Glutamatergic neuron (in vitro differentiated cells): ENCODE measurements around the gene ACP7. TPM values are rescaled to one million over a fixed set of nuclear protein-coding genes. Genes with fewer than 3 reads are reported as not detected.

ENCODE experiments used
- DNase-seq: peaks from one replicate; pipeline ENCODE4 v3.0.0; 2022
- H3K27ac Mint-ChIP-seq: one replicate; pipeline ENCODE4 v1.8.0; 2020; ENCODE audit warnings: mild to moderate bottlenecking, mixed read lengths, inconsistent platforms; ENCODE audit not compliant: unreplicated experiment
- H3K27me3 Mint-ChIP-seq: one replicate; pipeline ENCODE4 v1.8.0; 2020; ENCODE audit warnings: mild to moderate bottlenecking, moderate library complexity, mixed read lengths, inconsistent platforms; ENCODE audit not compliant: unreplicated experiment
- H3K36me3 Mint-ChIP-seq: one replicate; pipeline ENCODE4 v1.8.0; 2020; ENCODE audit warnings: mild to moderate bottlenecking, mixed read lengths, inconsistent platforms; ENCODE audit not compliant: unreplicated experiment
- H3K4me1 Mint-ChIP-seq: one replicate; pipeline ENCODE4 v1.8.0; 2020; ENCODE audit warnings: mild to moderate bottlenecking, low read depth, mixed read lengths, inconsistent platforms; ENCODE audit not compliant: unreplicated experiment
- H3K4me3 Mint-ChIP-seq: one replicate; pipeline ENCODE4 v1.8.0; 2020; ENCODE audit warnings: mild to moderate bottlenecking, mixed read lengths, inconsistent platforms; ENCODE audit not compliant: unreplicated experiment
- H3K9me3 Mint-ChIP-seq: one replicate; pipeline ENCODE4 v1.8.0; 2020; ENCODE audit warnings: mild to moderate bottlenecking, moderate library complexity, mixed read lengths, inconsistent platforms; ENCODE audit not compliant: unreplicated experiment
- CTCF ChIP-seq: fragments of 200-600 bp; sonication (generic); IDR thresholded peaks from one replicate; pipeline ENCODE4 v1.5.0; 2021; ENCODE audit not compliant: partially characterized antibody, unreplicated experiment
- long read RNA-seq: library from polyadenylated mRNA; unstranded; transcript quantifications from one replicate; pipeline ENCODE4 v2.0.0, GENCODE V29; 2020; ENCODE audit not compliant: unreplicated experiment
- total RNA-seq: library from RNA; stranded (reverse); fragmentation: NEBNext Ultra II Directional; extraction: Animal tissue kit (Norgen Biotek cat#: 25700); gene quantifications from one replicate; pipeline ENCODE4 v1.2.1, GENCODE V29; 2021; ENCODE audit not compliant: unreplicated experiment

Gene ACP7, protein sequence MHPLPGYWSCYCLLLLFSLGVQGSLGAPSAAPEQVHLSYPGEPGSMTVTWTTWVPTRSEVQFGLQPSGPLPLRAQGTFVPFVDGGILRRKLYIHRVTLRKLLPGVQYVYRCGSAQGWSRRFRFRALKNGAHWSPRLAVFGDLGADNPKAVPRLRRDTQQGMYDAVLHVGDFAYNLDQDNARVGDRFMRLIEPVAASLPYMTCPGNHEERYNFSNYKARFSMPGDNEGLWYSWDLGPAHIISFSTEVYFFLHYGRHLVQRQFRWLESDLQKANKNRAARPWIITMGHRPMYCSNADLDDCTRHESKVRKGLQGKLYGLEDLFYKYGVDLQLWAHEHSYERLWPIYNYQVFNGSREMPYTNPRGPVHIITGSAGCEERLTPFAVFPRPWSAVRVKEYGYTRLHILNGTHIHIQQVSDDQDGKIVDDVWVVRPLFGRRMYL
- total RNA-seq, result not detected
- long read RNA-seq, result 0 reads

DNA sequence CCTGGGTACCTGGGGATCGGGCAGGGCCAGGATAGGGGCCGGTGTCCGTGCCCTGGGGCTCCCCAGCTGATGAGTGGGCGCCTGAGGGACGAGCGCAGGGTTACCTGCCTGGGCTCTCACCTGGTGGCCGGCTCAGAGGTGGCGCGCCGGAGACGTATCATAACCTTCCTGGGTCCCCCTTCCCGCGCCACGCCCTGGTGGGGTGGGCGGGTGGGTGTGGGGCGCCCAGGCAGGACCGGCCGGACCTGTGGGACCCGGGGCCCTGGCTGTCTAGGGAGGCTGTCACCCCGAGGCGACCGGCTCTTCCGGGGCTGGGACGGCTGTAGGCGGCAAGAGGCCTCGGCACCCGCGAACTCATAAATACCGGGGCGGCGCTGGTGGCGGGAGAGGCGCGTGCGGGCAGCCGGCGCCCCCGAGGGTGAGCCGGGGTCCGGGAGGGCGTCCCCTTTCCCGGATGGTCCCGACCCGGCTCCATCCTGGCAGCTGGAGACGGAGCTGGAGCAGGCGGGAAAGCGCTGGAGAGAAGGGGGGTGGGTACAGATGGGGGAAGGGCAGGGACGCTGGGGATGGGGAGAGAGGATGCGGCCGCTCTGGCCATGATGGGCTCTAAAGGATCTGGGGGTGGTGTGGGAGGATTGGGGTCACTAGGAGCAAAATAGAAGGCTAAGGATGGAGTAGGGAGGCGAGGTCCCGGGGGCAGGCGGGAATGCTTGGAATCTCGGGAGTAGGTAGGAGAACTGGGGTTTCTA, at the start of gene ACP7:
ACP7 (plus strand) TSS at position 386 of the 749 bp plus-strand sequence. CDS start 902 bp downstream, outside the sequence.
- Mint-ChIP-seq H3K9me3 (no peaks in the 10 kb centered on the region), H3K27me3 (peaks cover 15% of the 10 kb centered on the region), H3K27ac (no peak within 1 kb of the TSS), H3K4me3 (peak within 1 kb of the TSS; percentile 77), H3K36me3 (no peaks in the 10 kb centered on the region), H3K4me1 (peaks cover 1% of the 10 kb centered on the region)
- DNase-seq, result no peak
- no peak for TF ChIP-seq CTCF

DNA sequence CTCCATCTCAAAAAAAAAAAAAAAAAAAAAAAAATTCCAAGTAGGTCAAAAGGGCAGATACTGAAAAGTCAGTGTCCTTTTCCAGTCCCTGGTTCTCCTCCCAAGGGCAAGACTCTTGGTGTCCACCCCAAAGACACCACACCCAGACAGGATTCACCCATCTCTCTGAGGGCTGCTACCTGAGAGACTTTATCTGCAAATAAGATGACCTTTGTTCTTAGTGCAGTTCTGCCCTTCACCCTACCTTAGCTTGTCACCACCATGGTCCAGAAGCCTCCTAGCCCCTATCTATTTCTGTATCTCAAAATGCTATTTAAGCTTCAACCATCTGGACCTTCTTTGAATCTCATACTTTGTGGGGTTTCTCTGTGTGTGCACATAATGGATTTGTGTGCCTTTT, 47.6 kb upstream of the ACP7 start:
- H3K27ac Mint-ChIP-seq, result no peak overlapping the region
- H3K9me3 Mint-ChIP-seq, result no peaks in the 10 kb centered on the region
- H3K36me3 Mint-ChIP-seq, result no peaks in the 10 kb centered on the region
- no peaks in the 10 kb centered on the region for H3K4me1 Mint-ChIP-seq
- no peak for DNase-seq
- H3K27me3 Mint-ChIP-seq, result peaks cover 2% of the 10 kb centered on the region
- no peak overlapping the region for H3K4me3 Mint-ChIP-seq
- no peak for TF ChIP-seq CTCF

DNA sequence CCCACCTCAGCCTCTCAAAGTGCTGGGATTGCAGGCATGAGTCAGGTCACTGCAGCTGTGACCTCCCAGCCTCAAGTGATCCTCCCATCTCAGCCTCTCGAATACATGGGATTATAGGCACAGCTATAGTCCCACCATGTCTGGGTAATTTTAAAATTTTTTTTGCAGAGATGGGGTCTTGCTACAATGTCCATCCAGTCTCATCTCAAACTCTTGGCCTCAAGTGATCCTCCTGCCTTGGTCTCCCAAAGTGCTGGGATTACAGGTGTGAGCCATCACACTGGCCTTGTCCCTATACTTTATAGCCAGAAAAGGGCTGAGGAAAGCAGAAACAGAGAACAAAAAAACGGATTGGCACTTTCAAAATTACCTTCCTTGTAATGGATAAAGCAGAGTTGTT, 47.0 kb upstream of the ACP7 start:
- no peaks in the 10 kb centered on the region for H3K36me3 Mint-ChIP-seq
- H3K27me3 Mint-ChIP-seq, result peaks cover 2% of the 10 kb centered on the region
- no peak for DNase-seq
- H3K9me3 Mint-ChIP-seq, result no peaks in the 10 kb centered on the region
- H3K4me3 Mint-ChIP-seq, result no peak overlapping the region
- H3K27ac Mint-ChIP-seq, result no peak overlapping the region
- TF ChIP-seq CTCF, result no peak
- H3K4me1 Mint-ChIP-seq, result no peaks in the 10 kb centered on the region

DNA sequence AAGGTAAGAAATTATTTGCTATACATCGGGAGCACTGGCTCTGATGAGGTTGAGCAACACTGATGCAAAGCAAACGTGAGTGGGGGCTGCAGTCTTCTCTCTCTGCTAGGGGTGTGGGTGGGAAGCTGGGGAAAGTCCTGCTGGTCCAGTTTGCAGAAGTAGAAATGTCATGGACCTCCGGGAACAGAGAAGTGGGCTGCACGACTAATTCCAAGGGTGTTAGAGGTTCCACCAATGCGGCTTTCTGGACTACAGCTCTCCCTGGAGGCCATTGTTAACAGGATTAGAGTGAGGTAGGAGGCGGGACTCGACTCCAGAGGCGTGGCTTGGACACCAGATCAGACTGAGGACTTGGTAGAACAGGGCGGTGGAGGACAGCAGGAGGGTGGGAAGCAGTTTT, 46.1 kb upstream of the ACP7 start:
- TF ChIP-seq CTCF, result no peak
- Mint-ChIP-seq H3K9me3 (no peaks in the 10 kb centered on the region), H3K4me1 (no peaks in the 10 kb centered on the region), H3K27ac (no peak overlapping the region), H3K4me3 (no peak overlapping the region), H3K27me3 (peaks cover 2% of the 10 kb centered on the region), H3K36me3 (no peaks in the 10 kb centered on the region)
- peak; percentile 32 for DNase-seq

DNA sequence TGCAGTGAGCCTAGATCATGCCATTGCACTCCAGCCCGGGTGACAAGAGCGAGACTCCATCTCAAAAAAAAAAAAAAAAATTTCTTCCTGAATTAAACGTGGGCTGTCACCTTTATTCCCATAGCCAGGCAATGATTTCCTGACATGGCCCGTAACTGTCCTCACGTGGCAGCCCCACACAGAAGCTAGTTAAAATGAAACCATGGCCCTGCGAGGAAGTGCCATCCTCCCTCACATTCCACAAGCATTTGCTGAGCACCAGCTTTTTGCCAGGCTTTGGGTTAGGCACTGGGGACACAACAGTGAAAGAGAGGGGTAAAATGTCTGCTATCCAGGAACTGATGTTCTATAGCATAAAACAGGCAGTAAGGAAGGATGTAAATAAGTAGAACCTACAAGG, 38.7 kb upstream of the ACP7 start:
- Mint-ChIP-seq H3K27ac (no peak overlapping the region), H3K4me1 (no peaks in the 10 kb centered on the region), H3K9me3 (peaks cover 2% of the 10 kb centered on the region), H3K27me3 (no peaks in the 10 kb centered on the region), H3K4me3 (no peak overlapping the region), H3K36me3 (peaks cover 5% of the 10 kb centered on the region)
- TF ChIP-seq CTCF, result no peak
- no peak for DNase-seq
